Endothelial cell of umbilical vein (primary cell): ENCODE data around the gene TMEM252.

Experiments
- CTCF ChIP-seq, 2 donors: IDR thresholded peaks; 1 replicate in 1 of 2; 2 replicates in 1 of 2; pipeline ENCODE4 v1.5.1; 2011; ENCODE audit warnings: low read length in 2 of 2, mild to moderate bottlenecking in 2 of 2, moderate library complexity in 2 of 2, control low read depth in 1 of 2, inconsistent platforms in 1 of 2, low read depth in 1 of 2; ENCODE audit not compliant: insufficient read depth in 1 of 2; ENCODE audit errors: extremely low read depth in 1 of 2
- EZH2 ChIP-seq: IDR thresholded peaks from 2 replicates; pipeline ENCODE4 v1.6.1; 2012; ENCODE audit warnings: borderline replicate concordance, low read depth, mild to moderate bottlenecking, moderate library complexity, low read length, inconsistent platforms; ENCODE audit not compliant: severe bottlenecking
- POLR2A ChIP-seq: IDR thresholded peaks from 2 replicates; pipeline ENCODE4 v1.6.1; 2012; ENCODE audit warnings: low read depth, mild to moderate bottlenecking, control low read depth, low read length
- TF ChIP-seq, protein P1 (sequence below): IDR thresholded peaks from 2 replicates; pipeline ENCODE4 v1.6.1; 2011; ENCODE audit not compliant: insufficient read depth, insufficient read length

GRCh38 chr9:68522131-68522530, 18.6 kb downstream of the TMEM252 start:
- TF ChIP-seq POLR2A (no peak), EZH2 (no peak), CTCF (IDR thresholded peaks at IDR 0.05; ENCODE audit: extremely low read depth in 1 of 2, insufficient read depth in 1 of 2, low read depth in 1 of 2, low read length in 2 of 2) (no peak)
- TF ChIP-seq, protein P1, sequence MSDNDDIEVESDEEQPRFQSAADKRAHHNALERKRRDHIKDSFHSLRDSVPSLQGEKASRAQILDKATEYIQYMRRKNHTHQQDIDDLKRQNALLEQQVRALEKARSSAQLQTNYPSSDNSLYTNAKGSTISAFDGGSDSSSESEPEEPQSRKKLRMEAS, result no peak
